ENCODE data around the gene SCNM1.

Gene SCNM1

GRCh38 chr1:151147132-151147503 is 18.8 kb upstream of the SCNM1 start:
- CTCF ChIA-PET, result interaction anchor here (1.6 kb wide), 1 partner anchor 47 kb away, joined by 7 read pairs; no protein-coding TSS in a partner anchor

More at GRCh38 chr1:151147132-151147503, 18.8 kb upstream of the SCNM1 start:
- Histone ChIP-seq H3K27ac (ENCODE audit: extremely low read depth, low read depth, low read length) (no peak overlapping the region; the same call in 1 of the 2 replicates), H3K9me3 (ENCODE audit: control insufficient read depth, insufficient read depth, low read depth, low read length) (no peaks in the 10 kb centered on the region), H3K4me1 (ENCODE audit: control insufficient read depth, insufficient read depth, low read length) (peaks cover 3% of the 10 kb centered on the region; the same call in 1 of the 2 replicates), H3K36me3 (ENCODE audit: control insufficient read depth in 2 of 2, insufficient read depth in 1 of 2, low read length in 2 of 2) (peaks cover 0 to 5% of the 10 kb centered on the region in 2 experiments; a peak in 1 of 3 replicates), H3K4me3 (ENCODE audit: low read depth, low read length) (peak overlapping the region; percentile 19; the same call in 1 of the 2 replicates)
- TF ChIP-seq, protein P1, sequence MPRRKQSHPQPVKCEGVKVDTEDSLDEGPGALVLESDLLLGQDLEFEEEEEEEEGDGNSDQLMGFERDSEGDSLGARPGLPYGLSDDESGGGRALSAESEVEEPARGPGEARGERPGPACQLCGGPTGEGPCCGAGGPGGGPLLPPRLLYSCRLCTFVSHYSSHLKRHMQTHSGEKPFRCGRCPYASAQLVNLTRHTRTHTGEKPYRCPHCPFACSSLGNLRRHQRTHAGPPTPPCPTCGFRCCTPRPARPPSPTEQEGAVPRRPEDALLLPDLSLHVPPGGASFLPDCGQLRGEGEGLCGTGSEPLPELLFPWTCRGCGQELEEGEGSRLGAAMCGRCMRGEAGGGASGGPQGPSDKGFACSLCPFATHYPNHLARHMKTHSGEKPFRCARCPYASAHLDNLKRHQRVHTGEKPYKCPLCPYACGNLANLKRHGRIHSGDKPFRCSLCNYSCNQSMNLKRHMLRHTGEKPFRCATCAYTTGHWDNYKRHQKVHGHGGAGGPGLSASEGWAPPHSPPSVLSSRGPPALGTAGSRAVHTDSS (tag by site-specific recombination; IDR thresholded peaks at IDR 0.05), result no peak
- TF ChIP-seq ZNF18 (tag by site-specific recombination; IDR thresholded peaks at IDR 0.05), result no peak
- TF ChIP-seq ZNF221 (tag by site-specific recombination; IDR thresholded peaks at IDR 0.05; ENCODE audit: borderline replicate concordance), result no peak
- no peak for TF ChIP-seq ZNF664 (tag by site-specific recombination; IDR thresholded peaks at IDR 0.05)
- TF ChIP-seq ZFHX2 (tag by site-specific recombination; conservative IDR thresholded peaks at IDR 0.05), result peak; percentile 43; the same call in 1 of the 2 replicates
- TF ChIP-seq ZNF658 (tag by site-specific recombination; IDR thresholded peaks at IDR 0.05), result no peak
- peak; percentile 49; the same call in 1 of the 2 replicates for TF ChIP-seq WT1 (tag by site-specific recombination; IDR thresholded peaks at IDR 0.05)
- TF ChIP-seq SCRT1 (tag by site-specific recombination; IDR thresholded peaks at IDR 0.05; ENCODE audit: borderline replicate concordance), result no peak
- TF ChIP-seq ZNF248 (tag by site-specific recombination; IDR thresholded peaks at IDR 0.05), result no peak
- no peak for TF ChIP-seq OVOL3 (tag by site-specific recombination; IDR thresholded peaks at IDR 0.05)
- peak; percentile 10; the same call in 1 of the 2 replicates for TF ChIP-seq ZNF366 (tag by site-specific recombination; conservative IDR thresholded peaks at IDR 0.05)
- TF ChIP-seq ZSCAN4 (tag by site-specific recombination; IDR thresholded peaks at IDR 0.05), result no peak
- no peak for TF ChIP-seq ZNF624 (tag by site-specific recombination; IDR thresholded peaks at IDR 0.05)
- TF ChIP-seq, protein P2, sequence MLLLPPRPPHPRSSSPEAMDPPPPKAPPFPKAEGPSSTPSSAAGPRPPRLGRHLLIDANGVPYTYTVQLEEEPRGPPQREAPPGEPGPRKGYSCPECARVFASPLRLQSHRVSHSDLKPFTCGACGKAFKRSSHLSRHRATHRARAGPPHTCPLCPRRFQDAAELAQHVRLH (tag by site-specific recombination; IDR thresholded peaks at IDR 0.05), result no peak
- no peak for TF ChIP-seq ZBTB21 (tag by site-specific recombination; IDR thresholded peaks at IDR 0.05)
- TF ChIP-seq ZNF302 (tag by site-specific recombination; IDR thresholded peaks at IDR 0.05; ENCODE audit: low read depth), result no peak
- no peak for TF ChIP-seq ZNF48 (tag by site-specific recombination; IDR thresholded peaks at IDR 0.05)
- no peak for TF ChIP-seq ZNF223 (tag by site-specific recombination; IDR thresholded peaks at IDR 0.05)
- 0 out of 2 replicates have a peak, but pooled peaks have one; percentile 8 for TF ChIP-seq IKZF3 (tag by site-specific recombination; IDR thresholded peaks at IDR 0.05)
- no peak for TF ChIP-seq ZNF335 (tag by site-specific recombination; conservative IDR thresholded peaks at IDR 0.05)
- TF ChIP-seq ZNF138 (tag by site-specific recombination; IDR thresholded peaks at IDR 0.05; ENCODE audit: borderline replicate concordance), result no peak
- 0 out of 2 replicates have a peak, but pooled peaks have one; percentile 5 for TF ChIP-seq ZNF2 (tag by site-specific recombination; IDR thresholded peaks at IDR 0.05)
- TF ChIP-seq MYNN (tag by site-specific recombination; IDR thresholded peaks at IDR 0.05; ENCODE audit: borderline replicate concordance), result no peak
- no peak for TF ChIP-seq OSR2 (tag by site-specific recombination; IDR thresholded peaks at IDR 0.05)
- TF ChIP-seq ZNF292 (tag by site-specific recombination; IDR thresholded peaks at IDR 0.05; ENCODE audit: borderline replicate concordance, low read depth), result no peak
- TF ChIP-seq, protein P3, sequence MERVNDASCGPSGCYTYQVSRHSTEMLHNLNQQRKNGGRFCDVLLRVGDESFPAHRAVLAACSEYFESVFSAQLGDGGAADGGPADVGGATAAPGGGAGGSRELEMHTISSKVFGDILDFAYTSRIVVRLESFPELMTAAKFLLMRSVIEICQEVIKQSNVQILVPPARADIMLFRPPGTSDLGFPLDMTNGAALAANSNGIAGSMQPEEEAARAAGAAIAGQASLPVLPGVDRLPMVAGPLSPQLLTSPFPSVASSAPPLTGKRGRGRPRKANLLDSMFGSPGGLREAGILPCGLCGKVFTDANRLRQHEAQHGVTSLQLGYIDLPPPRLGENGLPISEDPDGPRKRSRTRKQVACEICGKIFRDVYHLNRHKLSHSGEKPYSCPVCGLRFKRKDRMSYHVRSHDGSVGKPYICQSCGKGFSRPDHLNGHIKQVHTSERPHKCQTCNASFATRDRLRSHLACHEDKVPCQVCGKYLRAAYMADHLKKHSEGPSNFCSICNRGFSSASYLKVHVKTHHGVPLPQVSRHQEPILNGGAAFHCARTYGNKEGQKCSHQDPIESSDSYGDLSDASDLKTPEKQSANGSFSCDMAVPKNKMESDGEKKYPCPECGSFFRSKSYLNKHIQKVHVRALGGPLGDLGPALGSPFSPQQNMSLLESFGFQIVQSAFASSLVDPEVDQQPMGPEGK (tag by site-specific recombination; IDR thresholded peaks at IDR 0.05), result no peak
- no peak for TF ChIP-seq ZFP69B (tag by site-specific recombination; IDR thresholded peaks at IDR 0.05)
- peak; percentile 71 for TF ChIP-seq ZIC2 (tag by site-specific recombination; IDR thresholded peaks at IDR 0.05)
- no peak for TF ChIP-seq ZNF555 (tag by site-specific recombination; conservative IDR thresholded peaks at IDR 0.05)
- POLR2A ChIA-PET, result no interaction called here

All from HEK293 (cell line).